HT-29 (cell line): ENCODE results near the gene CRACR2A. TPM values are rescaled to one million over a fixed set of nuclear protein-coding genes. Genes with fewer than 3 reads are reported as not detected.
A peak's percentile ranks its signal among the peaks of the same experiment; 100 is the strongest.

Source experiments
- DNase-seq: peaks from one replicate; pipeline ENCODE4 v3.0.0-alpha.2; 2015; ENCODE audit warnings: low spot score
- total RNA-seq: library from RNA; depleted of rRNA; stranded (reverse); fragments of >200 nt; shearing (Covaris generic); gene quantifications from 2 replicates; pipeline ENCODE4 v1.2.3, GENCODE V29; 2014

CRACR2A gene
- total RNA-seq, 1 experiment from 2014 or later: 31.3 TPM

- DNase-seq: no peak
These were observed 68.4 kb downstream of the CRACR2A start for GRCh38 chr12:3684449-3685051.

GRCh38 chr12:3683670-3684069, 69.2 kb downstream of the CRACR2A start:
- no peak for DNase-seq

DNA sequence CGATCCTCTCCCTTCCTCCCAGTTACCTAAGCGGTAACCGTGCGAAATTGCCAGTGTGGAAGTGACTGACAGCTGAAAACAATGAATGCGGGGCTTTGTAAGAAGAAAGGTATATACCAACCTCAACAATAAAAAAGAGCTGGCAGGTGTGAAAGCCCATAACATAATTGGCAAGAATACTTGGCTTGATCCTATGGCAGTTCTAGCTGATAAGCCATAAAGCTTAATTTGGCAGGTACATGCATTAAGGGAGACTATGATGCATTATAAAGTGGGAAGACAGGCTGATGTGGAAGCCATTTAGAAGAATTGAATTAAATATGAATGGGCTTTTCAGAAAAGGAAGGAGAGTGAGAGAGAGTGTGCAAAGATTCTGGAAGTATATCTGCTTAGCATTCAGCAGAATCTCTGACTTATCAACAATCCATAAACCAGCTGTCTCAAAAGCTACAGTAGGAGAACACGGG, 71.3 kb downstream of the CRACR2A start:
- DNase-seq: no peak

- DNase-seq: peak; percentile 30
These were observed 71.9 kb downstream of the CRACR2A start for GRCh38 chr12:3680919-3681594.

DNA sequence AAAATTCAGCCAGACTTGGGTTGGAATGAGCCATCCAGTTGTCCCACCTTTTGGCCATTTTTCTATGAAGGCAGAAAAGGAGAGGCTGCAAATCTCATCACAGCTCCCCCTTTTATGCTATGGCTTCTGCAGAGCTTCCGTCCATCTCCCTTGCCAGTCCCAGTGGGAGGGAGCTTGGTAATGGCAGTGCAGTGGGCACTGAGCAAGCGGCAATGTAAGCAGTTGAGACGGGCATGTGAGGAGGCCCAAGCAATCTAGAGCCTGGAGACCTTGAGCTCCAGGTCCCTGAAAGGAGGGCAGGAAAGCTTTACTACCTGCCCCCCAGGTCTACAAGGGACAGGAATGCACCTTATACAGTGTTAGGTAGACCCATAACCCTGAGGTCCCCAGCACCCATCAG, 73.1 kb downstream of the CRACR2A start:
- DNase-seq: no peak

DNA sequence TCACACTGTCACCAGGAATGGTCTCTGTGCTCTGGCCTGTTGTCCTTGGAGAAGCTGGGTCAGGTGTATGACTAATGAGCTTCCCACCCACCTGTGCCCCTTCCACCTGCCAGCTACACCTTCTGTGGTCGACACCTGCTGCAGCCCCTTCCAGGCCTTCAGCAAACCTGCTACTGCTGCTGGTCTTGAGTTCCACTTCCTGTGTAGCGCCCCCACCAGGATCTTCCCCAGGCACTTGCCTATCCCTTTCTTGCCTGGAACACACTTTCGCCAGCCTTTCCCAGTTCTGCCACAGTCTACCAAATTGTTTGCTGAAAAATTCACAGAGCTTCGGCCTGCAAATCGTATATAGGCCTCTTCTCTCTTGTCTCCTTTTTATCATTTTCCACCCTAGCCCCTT, 75.3 kb downstream of the CRACR2A start:
- no peak for DNase-seq

- no peak for DNase-seq
These were observed 78.8 kb downstream of the CRACR2A start for GRCh38 chr12:3673981-3674708.

DNA sequence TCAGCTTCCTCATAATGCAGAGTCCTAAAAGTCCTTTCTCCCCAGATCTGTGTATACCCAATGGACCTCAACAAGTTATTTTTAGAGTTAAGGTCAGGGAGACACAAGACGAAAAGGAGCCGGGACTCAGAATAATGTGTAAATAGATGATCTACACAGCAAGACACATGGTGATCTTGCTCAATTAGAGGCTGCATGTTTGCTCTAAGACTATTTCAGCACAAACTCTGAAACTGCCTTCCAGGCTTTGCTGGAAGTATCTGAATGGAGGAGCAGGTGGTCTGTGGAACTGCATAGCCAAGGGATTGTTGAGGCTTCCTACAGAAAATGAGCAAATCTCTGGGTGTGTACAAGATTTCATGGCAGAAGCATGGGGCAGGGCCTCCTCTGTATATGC, 80.8 kb downstream of the CRACR2A start:
- no peak for DNase-seq

GRCh38 chr12:3671330-3672112, 81.4 kb downstream of the CRACR2A start:
- no peak for DNase-seq

- no peak for DNase-seq
These were observed 82.8 kb downstream of the CRACR2A start for GRCh38 chr12:3670083-3670620.

- no peak for DNase-seq
These were observed 83.3 kb downstream of the CRACR2A start for GRCh38 chr12:3669594-3669993.

GRCh38 chr12:3668479-3669165, 84.3 kb downstream of the CRACR2A start:
- DNase-seq: no peak

DNA sequence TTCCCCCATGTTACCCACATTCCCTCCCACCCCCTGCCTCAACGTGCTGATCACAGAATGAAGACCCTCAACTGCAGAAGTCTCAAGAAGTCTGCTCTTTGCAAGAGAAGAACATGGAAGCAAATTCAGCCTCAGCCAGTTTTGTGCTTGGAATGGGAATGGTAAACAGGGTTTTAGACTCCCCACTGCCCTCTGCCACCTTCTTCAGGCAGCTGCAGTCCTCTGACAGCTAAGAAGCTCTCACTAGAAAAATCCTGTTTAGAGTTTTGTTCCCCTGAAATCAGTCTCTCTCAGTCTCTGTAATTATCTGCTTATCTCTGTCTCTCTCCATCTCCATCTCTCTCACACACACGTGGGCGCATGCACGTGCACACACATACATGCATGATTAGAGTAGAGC, 85.4 kb downstream of the CRACR2A start:
- DNase-seq: no peak

- DNase-seq: no peak
These were observed 86.5 kb downstream of the CRACR2A start for GRCh38 chr12:3666441-3666840.

GRCh38 chr12:3662521-3662921, 90.4 kb downstream of the CRACR2A start:
- no peak for DNase-seq

GRCh38 chr12:3661028-3661427, 91.9 kb downstream of the CRACR2A start:
- peak; percentile 80 for DNase-seq

DNA sequence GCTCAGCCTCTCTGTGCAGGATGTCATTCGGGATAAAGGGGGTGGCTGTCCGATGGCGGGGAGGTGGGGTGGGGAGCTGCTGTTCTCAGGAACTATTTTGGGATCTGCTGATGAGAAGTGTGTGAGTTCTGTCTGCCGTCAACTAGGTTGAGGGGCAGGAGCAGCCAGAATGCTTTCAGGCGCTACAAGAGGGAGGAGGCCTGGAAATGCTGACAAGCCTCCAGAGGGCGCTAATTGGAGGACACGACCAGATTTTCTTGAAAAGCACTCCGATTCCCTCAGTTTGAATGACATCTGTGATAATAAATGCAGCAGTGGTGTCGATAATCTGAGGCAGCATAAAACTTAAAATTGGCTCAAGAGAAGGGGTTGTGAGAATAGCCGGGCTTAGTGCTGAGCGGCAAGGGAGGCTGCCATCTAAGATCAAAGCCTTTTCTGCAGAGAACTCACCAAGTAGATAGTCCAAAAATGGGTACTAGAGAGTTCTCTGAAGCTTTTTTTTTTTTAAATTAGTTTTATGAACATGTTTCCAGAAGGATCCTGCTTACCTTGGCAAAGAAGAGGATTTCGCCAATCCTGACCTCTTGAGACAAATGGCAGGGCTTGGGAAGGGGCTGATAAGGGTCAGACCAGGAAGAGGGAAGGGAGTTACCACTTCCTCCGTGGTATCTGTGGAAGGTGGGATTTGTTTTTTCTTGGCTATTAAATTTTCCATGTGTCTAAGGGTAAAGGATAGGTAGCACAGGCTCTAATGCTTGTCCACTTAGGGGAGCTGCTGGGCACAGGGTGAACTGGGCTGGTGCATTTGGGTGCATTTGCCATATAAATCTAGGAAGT, 94.4 kb downstream of the CRACR2A start:
- DNase-seq: peak; percentile 48

- no peak for DNase-seq
These were observed 95.8 kb downstream of the CRACR2A start for GRCh38 chr12:3656946-3657622.

DNA sequence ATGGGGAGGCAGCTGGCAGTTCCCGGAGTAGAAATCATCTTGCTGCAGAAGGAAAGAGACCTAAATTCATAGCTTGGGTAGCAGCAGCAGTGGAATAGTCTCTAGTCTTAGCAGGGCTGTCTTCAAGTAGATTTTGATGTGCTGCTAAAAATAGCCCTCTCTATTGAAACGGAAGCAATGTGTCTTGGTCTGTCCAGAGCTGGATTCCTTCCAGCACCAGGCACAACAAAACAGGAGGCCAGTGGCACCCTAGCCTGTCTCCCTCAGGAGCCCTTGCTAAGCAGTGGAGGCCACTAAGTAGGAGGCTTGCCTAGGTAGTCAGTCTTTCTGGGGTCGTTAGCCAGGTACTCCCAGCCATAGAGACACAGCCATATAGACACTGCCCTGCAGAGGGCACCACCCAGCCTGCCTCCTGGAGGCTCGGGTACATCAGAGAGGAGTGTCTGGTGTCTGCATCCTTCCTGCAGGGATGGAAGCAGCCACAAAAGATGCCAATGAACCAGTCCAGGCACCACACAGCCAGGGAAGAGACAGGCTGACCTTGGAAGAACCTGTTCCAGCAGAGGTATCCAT, 97.5 kb downstream of the CRACR2A start:
- DNase-seq: peak; percentile 40
